Mucosa of descending colon (tissue), 3 donors: Measurements from ENCODE around the gene KCTD18. TPM values are rescaled to one million over a fixed set of nuclear protein-coding genes. Genes with fewer than 3 reads are reported as not detected.

Source experiments
- ATAC-seq: fragments of 200-7000 bp; cut with Tn5 transposase; one replicate; pipeline ENCODE4 v1.9.1; 2020; ENCODE audit warnings: mild to moderate bottlenecking, moderate library complexity
- DNase-seq, 3 donors: peaks; one replicate each; pipeline ENCODE4 v3.0.0-alpha.2; 2020
- H3K36me3 ChIP-seq: fragments of 200-600 bp; one replicate; pipeline ENCODE4 v1.8.0; 2021; ENCODE audit warnings: low read depth, mild to moderate bottlenecking
- H3K4me1 ChIP-seq: fragments of 200-600 bp; one replicate; pipeline ENCODE4 v1.8.0; 2021; ENCODE audit warnings: low read depth, mild to moderate bottlenecking
- H3K4me3 ChIP-seq: fragments of 200-600 bp; one replicate; pipeline ENCODE4 v1.8.0; 2021; ENCODE audit warnings: mild to moderate bottlenecking
- H3K9me3 ChIP-seq: fragments of 200-600 bp; one replicate; pipeline ENCODE4 v1.8.0; 2021; ENCODE audit warnings: mild to moderate bottlenecking
- CTCF ChIP-seq: fragments of 200-600 bp; IDR thresholded peaks from one replicate; pipeline ENCODE4 v1.8.0; 2022; ENCODE audit warnings: antibody characterized with exemption, mild to moderate bottlenecking
- intact Hi-C, 2 donors: fragments of 100-400 bp; cut with DNase I in 1 of 2; cut with micrococcal nuclease in 1 of 2; formaldehyde crosslinking; loops; one replicate each; pipeline versions ENCODE4 v1.11.0 to v1.11.1; 2022; cut with DNase I, micrococcal nuclease
- total RNA-seq, 3 donors: library from RNA; stranded (reverse); fragmentation: NEBNext Ultra II Directional in 2 of 3; extraction: Animal tissue kit (Norgen Biotek cat#: 25700) in 2 of 3; gene quantifications; one replicate each; pipeline versions ENCODE4 v1.2.1 to v1.2.4, GENCODE V29; 2021 to 2023
- donor health status: DM: no; HTN: no; CAD: no; lungs with moderate emphysema.
- donor health status: DM: no; HTN: no; CAD: no.
- donor health status: DM: no; HTN: yes; CAD: no.

KCTD18 gene
- total RNA-seq, 3 donors from 2014 or later: 14.1 to 16.6 (median 14.8) TPM

DNA sequence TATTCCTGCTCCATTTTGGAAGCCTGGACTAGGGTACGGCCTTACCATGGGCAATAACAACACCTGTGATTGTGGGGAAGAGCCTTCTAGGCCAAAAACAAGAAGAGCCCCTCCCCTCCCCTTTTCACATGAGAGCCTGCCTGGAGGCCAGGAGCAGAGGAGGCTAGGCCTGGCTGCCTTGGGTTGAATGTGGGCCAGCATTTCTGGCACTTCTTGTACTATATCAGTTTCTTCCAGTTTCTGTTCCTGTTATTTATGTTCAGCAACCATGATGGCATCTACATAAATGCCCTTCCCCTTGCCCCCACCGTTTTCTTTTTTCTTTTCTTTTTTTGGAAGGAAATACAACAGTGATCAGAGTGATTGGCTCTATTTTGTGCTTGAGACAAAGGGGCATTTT is 58.4 kb downstream of the KCTD18 start:
- no peak overlapping the region for H3K4me3 ChIP-seq
- no peaks in the 10 kb centered on the region for H3K4me1 ChIP-seq
- no peak for TF ChIP-seq CTCF
- H3K36me3 ChIP-seq: no peaks in the 10 kb centered on the region
- DNase-seq (no peak), ATAC-seq (peak; percentile 52)
- intact Hi-C loops: no loop called here
- no peaks in the 10 kb centered on the region for H3K9me3 ChIP-seq

DNA sequence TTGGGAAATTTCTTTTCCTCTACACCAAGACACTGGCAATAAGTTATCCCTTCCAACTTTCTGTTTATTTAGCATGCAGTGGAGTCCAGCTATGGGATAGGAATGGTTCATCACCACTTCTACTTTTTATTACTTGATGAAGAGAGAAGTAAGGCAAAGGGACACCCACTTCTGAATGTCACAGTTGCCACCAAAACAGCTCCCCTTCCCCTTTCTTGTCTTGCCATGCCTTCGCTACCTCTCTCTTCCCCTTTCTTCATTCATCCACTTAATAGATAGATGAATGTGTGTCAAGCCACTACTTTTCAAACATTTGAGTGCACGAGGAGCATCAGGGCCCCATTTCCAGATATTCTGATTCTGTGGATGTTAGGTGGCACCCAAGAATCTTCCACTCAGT is 59.6 kb downstream of the KCTD18 start:
- TF ChIP-seq CTCF: no peak
- H3K4me1 ChIP-seq: no peaks in the 10 kb centered on the region
- intact Hi-C loops: no loop called here
- no peak for ATAC-seq
- no peaks in the 10 kb centered on the region for H3K9me3 ChIP-seq
- no peak overlapping the region for H3K4me3 ChIP-seq
- DNase-seq: no peak
- H3K36me3 ChIP-seq: no peaks in the 10 kb centered on the region

- no peak for DNase-seq
Measured at GRCh38 chr2:200449149-200449548, 60.7 kb downstream of the KCTD18 start.

DNA sequence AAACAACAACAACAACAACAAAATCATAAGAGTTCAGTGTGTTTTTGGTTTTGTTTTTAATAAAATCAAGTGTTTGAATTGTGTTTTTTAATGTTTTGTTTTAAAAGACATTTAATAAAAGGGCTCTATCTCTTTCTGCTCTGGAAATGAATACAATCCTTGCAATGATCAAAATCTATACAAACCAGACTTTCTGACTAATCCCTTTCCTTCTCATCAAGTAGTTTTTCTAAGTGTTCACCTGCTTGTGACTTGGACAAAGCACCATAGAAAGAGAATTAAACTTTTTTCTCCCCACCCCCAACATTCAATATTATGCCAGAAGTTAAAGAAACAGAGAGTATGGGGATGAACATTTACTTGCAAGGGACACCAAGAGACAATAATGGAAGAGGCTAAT is 61.4 kb downstream of the KCTD18 start:
- Histone ChIP-seq H3K36me3 (no peaks in the 10 kb centered on the region), H3K4me1 (no peaks in the 10 kb centered on the region), H3K9me3 (no peaks in the 10 kb centered on the region), H3K4me3 (no peak overlapping the region)
- no peak for ATAC-seq
- intact Hi-C loops: no loop called here
- no peak for DNase-seq
- TF ChIP-seq CTCF: no peak

More at GRCh38 chr2:200449149-200449548, 60.7 kb downstream of the KCTD18 start:
- no peaks in the 10 kb centered on the region for H3K4me1 ChIP-seq
- ATAC-seq: no peak
- H3K9me3 ChIP-seq: no peaks in the 10 kb centered on the region
- TF ChIP-seq CTCF: no peak
- no peaks in the 10 kb centered on the region for H3K36me3 ChIP-seq
- no peak overlapping the region for H3K4me3 ChIP-seq
- intact Hi-C loops: no loop called here

DNA sequence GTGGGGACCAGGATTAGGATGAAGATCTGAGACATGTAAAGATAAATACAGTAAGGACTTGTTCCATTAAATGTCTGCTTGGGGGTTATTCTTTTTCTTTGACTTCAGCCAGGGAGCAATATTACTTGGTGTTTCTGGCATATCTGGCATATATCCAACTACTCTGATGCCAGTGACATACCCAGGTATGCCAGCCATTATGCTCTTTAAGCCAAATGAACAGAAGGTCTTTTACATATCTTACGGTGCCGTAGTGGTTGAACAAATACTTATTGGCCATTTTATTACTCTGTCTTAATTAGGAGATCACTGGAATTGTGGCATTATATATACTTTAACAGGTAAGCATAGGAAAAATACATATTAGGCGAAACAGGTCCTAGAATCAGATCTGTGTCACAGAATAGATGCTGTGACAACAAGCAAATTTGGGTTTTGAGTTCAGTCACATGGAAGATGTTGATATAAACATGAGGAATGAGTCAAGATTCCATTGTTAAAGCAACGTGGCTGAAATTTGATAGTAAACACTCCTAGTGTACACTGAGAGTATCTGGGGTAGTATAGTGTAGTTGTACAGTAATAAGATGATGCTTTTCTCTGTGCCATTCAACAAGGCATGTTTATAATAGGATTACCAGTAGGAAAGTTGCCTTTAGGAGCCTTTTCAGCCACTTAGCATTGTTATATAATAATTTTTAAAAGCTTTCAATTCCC is 62.6 kb downstream of the KCTD18 start:
- no peak for ATAC-seq

More for the DNA sequence above, 62.6 kb downstream of the KCTD18 start:
- Histone ChIP-seq H3K4me1 (no peaks in the 10 kb centered on the region), H3K4me3 (no peak overlapping the region), H3K9me3 (no peaks in the 10 kb centered on the region), H3K36me3 (no peaks in the 10 kb centered on the region)
- DNase-seq: no peak
- no peak for TF ChIP-seq CTCF
- intact Hi-C loops: no loop called here
